HuH-7 (cell line): Measurements from ENCODE around the gene CCDC28B.
A peak's percentile ranks its signal among the peaks of the same experiment; 100 is the strongest.

Experiments used
- DNase-seq: peaks from one replicate; pipeline ENCODE4 v3.0.0; 2011; ENCODE audit warnings: low spot score

Gene CCDC28B

GRCh38 chr1:32221980-32222755 is 21.8 kb downstream of the CCDC28B start, which contains the start of the genes EIF3I and TMEM234:
TSS of gene EIF3I (plus strand) at chr1:32222407. CDS start at chr1:32222442, 35 bp downstream.
TSS of gene TMEM234 (minus strand) at chr1:32222353. CDS start at chr1:32222322, 31 bp downstream.
- DNase-seq = peak; percentile 91

- no peak for DNase-seq
Measured at GRCh38 chr1:32223683-32224082, 23.3 kb downstream of the CCDC28B start.

- no peak for DNase-seq
Measured at GRCh38 chr1:32224285-32224684, 23.9 kb downstream of the CCDC28B start.

GRCh38 chr1:32228771-32229170 is 28.4 kb downstream of the CCDC28B start:
- no peak for DNase-seq

- DNase-seq = no peak
Measured at GRCh38 chr1:32231843-32232432, 31.5 kb downstream of the CCDC28B start.

GRCh38 chr1:32232558-32233304 is 32.3 kb downstream of the CCDC28B start:
- no peak for DNase-seq

- no peak for DNase-seq
Measured at GRCh38 chr1:32234792-32235191, 34.4 kb downstream of the CCDC28B start.

GRCh38 chr1:32239337-32239736 is 38.9 kb downstream of the CCDC28B start:
- DNase-seq = no peak

GRCh38 chr1:32239790-32240139 is 39.4 kb downstream of the CCDC28B start:
- no peak for DNase-seq

- DNase-seq = peak; percentile 68
Measured at GRCh38 chr1:32240140-32240951, 40.0 kb downstream of the CCDC28B start.

GRCh38 chr1:32241001-32241763 is 40.8 kb downstream of the CCDC28B start:
- DNase-seq = no peak

- no peak for DNase-seq
Measured at GRCh38 chr1:32242341-32242851, 42.0 kb downstream of the CCDC28B start.

- DNase-seq = no peak
Measured at GRCh38 chr1:32246888-32247273, 46.5 kb downstream of the CCDC28B start, which contains the start of gene FAM167B. TSS of gene FAM167B (plus strand) at chr1:32247222. CDS start at chr1:32247422, 200 bp downstream.

GRCh38 chr1:32247452-32247851 is 47.1 kb downstream of the CCDC28B start:
- no peak for DNase-seq

- DNase-seq = peak; percentile 85
Measured at GRCh38 chr1:32247983-32248889, 47.8 kb downstream of the CCDC28B start.

- DNase-seq = no peak
Measured at GRCh38 chr1:32249831-32250525, 49.6 kb downstream of the CCDC28B start.

- DNase-seq = no peak
Measured at GRCh38 chr1:32250893-32251716, 50.7 kb downstream of the CCDC28B start, which contains the start of gene LCK. TSS of gene LCK (plus strand) at chr1:32251265. CDS start at chr1:32274330, 23,065 bp downstream.
